Omental fat pad (tissue), 4 donors: ENCODE results near the gene OR2M5. TPM values are rescaled to one million over a fixed set of nuclear protein-coding genes. Genes with fewer than 3 reads are reported as not detected.

ENCODE experiments used
- ATAC-seq: fragments of 150-250 bp; one replicate; pipeline ENCODE4 v1.9.1; 2016; ENCODE audit warnings: mild to moderate bottlenecking, moderate library complexity; ENCODE audit not compliant: low FRiP score
- DNase-seq: peaks from one replicate; pipeline ENCODE4 v3.0.0-alpha.2; 2019; ENCODE audit warnings: low spot score
- total RNA-seq, 4 donors: library from RNA; depleted of rRNA; stranded (reverse); fragments of >200 nt; gene quantifications; one replicate each; pipeline ENCODE4 v1.1.0, GENCODE V29; 2016
- TF ChIP-seq, protein P1 (sequence below), 3 donors: fragments of 450-650 bp; IDR thresholded peaks; one replicate each; pipeline ENCODE4 v1.5.1; 2016 to 2017; ENCODE audit warnings: antibody characterized with exemption in 3 of 3, mild to moderate bottlenecking in 3 of 3, moderate library complexity in 2 of 3

OR2M5 gene
- total RNA-seq, 4 donors from 2014 or later = not detected

DNA sequence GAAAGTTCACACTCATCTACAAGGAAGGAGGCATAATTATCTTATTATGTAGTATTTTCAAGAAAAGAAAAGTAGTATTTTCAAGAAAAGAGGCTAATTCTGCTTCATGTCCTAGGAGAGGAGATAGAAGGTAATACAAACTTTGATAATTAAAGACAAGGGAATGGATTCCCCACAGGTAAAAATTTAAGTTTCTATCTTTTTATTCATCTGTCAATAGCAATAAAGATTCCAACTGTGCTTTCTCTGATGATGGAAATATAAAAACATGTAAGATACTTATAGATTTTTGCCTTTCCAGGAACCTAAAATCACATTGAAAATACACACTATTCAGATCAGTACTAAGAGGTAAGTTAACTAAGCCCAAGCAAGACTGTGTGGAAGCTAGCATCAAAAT is 29.6 kb downstream of the OR2M5 start, which contains the start of gene OR2M2:
Gene OR2M2, plus strand, starts transcription at position 301 of the 400 bp plus-strand sequence. CDS start 5,165 bp downstream, outside the sequence.
- ATAC-seq (no peak), DNase-seq (no peak)
- TF ChIP-seq, protein P1, sequence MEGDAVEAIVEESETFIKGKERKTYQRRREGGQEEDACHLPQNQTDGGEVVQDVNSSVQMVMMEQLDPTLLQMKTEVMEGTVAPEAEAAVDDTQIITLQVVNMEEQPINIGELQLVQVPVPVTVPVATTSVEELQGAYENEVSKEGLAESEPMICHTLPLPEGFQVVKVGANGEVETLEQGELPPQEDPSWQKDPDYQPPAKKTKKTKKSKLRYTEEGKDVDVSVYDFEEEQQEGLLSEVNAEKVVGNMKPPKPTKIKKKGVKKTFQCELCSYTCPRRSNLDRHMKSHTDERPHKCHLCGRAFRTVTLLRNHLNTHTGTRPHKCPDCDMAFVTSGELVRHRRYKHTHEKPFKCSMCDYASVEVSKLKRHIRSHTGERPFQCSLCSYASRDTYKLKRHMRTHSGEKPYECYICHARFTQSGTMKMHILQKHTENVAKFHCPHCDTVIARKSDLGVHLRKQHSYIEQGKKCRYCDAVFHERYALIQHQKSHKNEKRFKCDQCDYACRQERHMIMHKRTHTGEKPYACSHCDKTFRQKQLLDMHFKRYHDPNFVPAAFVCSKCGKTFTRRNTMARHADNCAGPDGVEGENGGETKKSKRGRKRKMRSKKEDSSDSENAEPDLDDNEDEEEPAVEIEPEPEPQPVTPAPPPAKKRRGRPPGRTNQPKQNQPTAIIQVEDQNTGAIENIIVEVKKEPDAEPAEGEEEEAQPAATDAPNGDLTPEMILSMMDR (IDR thresholded peaks at IDR 0.05) = no peak

DNA sequence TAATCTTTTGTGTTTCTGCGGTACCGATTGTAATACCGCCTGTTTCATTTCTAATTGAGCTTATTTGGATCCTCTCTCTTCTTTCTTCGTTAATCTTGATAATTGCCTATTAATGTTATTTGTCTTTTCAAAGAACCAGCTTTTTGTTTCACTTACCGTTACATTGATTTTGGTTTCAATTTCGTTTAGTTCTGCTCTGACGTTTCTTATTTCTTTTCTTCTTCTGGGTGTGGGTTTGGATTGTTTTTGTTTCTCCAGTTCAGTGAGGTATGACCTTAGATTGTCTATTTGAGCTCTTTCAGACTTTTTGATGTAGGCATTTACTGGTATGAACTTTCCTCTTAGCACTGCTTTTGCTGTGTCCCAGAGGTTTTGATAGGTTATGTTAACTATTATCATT is 39.0 kb downstream of the OR2M5 start:
- ATAC-seq (no peak), DNase-seq (no peak)
- TF ChIP-seq, protein P1 (IDR thresholded peaks at IDR 0.05) = no peak

DNA sequence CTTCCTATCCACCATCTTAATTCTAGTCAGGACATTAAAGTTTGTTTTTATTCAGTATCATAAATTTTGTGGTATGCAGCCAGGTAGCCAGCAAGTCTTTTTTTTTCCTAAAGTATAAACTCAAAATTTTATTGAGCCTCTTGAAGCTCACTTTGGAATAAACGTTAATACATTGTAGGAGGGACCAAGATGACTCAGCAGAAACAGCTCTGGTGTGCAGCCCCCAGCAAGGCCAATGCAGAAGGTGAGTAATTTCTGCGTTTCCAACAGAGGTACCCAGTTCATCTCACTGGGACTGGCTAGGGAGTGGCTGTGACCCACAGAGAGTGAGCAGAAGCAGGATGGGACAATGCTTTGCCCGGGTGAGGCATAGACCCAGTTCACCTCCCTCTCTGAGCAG is 42.4 kb downstream of the OR2M5 start:
- DNase-seq = no peak
- TF ChIP-seq, protein P1 (IDR thresholded peaks at IDR 0.05) = no peak
- no peak for ATAC-seq

DNA sequence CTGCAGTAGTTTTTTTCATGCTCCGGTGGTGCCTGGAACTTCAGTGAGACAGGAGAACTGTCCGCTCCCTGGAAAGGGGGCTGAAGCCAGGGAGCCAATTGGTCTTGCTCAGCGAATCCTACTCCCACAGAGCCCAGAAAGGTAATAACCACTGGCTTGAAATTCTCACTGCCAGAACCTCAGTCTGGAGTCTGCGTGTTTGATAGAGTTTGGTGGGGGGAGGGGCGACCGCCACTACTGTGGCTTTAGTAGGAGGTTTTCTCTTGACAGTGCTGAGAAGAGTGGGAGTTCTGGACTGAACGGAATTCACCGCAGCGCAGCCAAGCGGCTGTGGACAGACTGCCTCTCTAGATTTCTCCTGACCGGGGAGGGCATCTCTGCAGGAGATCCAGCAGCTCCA is 44.1 kb downstream of the OR2M5 start:
- TF ChIP-seq, protein P1 (IDR thresholded peaks at IDR 0.05) = no peak
- ATAC-seq (no peak), DNase-seq (no peak)

DNA sequence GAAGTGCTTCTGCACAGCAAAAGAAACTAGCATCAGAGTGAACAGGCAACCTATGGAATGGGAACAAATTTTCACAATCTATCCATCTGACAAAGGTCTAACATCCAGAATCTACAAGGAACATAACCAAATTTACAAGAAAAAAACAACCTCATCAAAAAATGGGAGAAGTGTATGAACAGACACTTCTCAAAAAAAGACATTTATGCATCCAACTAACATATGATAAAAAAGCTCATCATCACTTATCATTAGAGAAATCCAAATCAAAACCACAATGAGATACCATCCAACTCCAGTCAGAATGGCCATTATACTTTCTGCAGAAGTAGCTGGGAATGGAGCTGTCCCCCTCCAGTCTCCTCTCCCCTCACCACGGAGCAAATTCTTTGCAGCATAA is 49.2 kb downstream of the OR2M5 start:
- ATAC-seq (no peak), DNase-seq (no peak)
- TF ChIP-seq, protein P1 (IDR thresholded peaks at IDR 0.05) = no peak

Other genes starting within 250 kb of the OR2M5 start
- 1 to 10 TPM in 1 of 4 donors, not detected in 3; 3.5 TPM for gene OR2W3, start 249.6 kb upstream of the OR2M5 start, total RNA-seq
- not detected for gene OR2T8, start 224.9 kb upstream of the OR2M5 start, total RNA-seq
- gene OR2AJ1, start 220.3 kb upstream of the OR2M5 start, total RNA-seq = not detected
- gene OR2L8, start 196.3 kb upstream of the OR2M5 start, total RNA-seq = not detected
- not detected for gene OR2AK2, start 179.9 kb upstream of the OR2M5 start, total RNA-seq
- not detected for gene OR2L5, start 131.5 kb upstream of the OR2M5 start, total RNA-seq
- gene OR2L2, start 115.1 kb upstream of the OR2M5 start, total RNA-seq = under 1 TPM in 1 of 4 donors, not detected in 3; 0.19 TPM
- gene OR2L3, start 98.3 kb upstream of the OR2M5 start, total RNA-seq = not detected
- gene OR2L13, start 50.0 kb upstream of the OR2M5 start, total RNA-seq = not detected
- not detected for gene OR2M2, start 29.7 kb downstream of the OR2M5 start, total RNA-seq
- not detected for gene OR2M3, start 52.1 kb downstream of the OR2M5 start, total RNA-seq
- gene OR2M4, start 86.3 kb downstream of the OR2M5 start, total RNA-seq = not detected
- under 1 TPM in 1 of 4 donors, not detected in 3; 0.69 TPM for gene OR2T33, start 132.8 kb downstream of the OR2M5 start, total RNA-seq
- gene OR2T12, start 158.3 kb downstream of the OR2M5 start, total RNA-seq = not detected
- gene OR2M7, start 179.4 kb downstream of the OR2M5 start, total RNA-seq = not detected
- gene OR14C36, start 203.6 kb downstream of the OR2M5 start, total RNA-seq = not detected
- gene OR2T4, start 216.5 kb downstream of the OR2M5 start, total RNA-seq = not detected
- gene OR2T6, start 230.6 kb downstream of the OR2M5 start, total RNA-seq = not detected